Measurements from ENCODE around the gene CERS2.

Gene CERS2

GRCh38 chr1:150985179-150985825, 10.7 kb upstream of the CERS2 start:
- Histone ChIP-seq H3K36me3 (ENCODE audit: insufficient read depth, low read length) (no peaks in the 10 kb centered on the region), H3K9ac (ENCODE audit: low read depth, low read length) (no peak overlapping the region), H3K4me1 (ENCODE audit: insufficient read depth, low read length) (peaks cover 13% of the 10 kb centered on the region), H3K9me3 (ENCODE audit: control insufficient read depth, insufficient read depth, low read length) (no peaks in the 10 kb centered on the region)

- Histone ChIP-seq H3K9ac (ENCODE audit: low read depth, low read length) (no peak within 1 kb of the TSS), H3K4me1 (ENCODE audit: insufficient read depth, low read length) (peaks cover 24% of the 10 kb centered on the region), H3K36me3 (ENCODE audit: insufficient read depth, low read length) (no peaks in the 10 kb centered on the region), H3K9me3 (ENCODE audit: control insufficient read depth, insufficient read depth, low read length) (no peaks in the 10 kb centered on the region)
These were observed 7.4 kb upstream of the CERS2 start, which contains the start of gene ANXA9 for GRCh38 chr1:150981805-150982712. TSS of gene ANXA9 (plus strand) at chr1:150982292. CDS start at chr1:150983106, 814 bp downstream.

- no peaks in the 10 kb centered on the region for H3K9me3 ChIP-seq (ENCODE audit: control insufficient read depth, insufficient read depth, low read length)
- peaks cover 30% of the 10 kb centered on the region for H3K4me1 ChIP-seq (ENCODE audit: insufficient read depth, low read length)
- H3K36me3 ChIP-seq (ENCODE audit: insufficient read depth, low read length) = no peaks in the 10 kb centered on the region
- H3K9ac ChIP-seq (ENCODE audit: low read depth, low read length) = no peak overlapping the region
These were observed 6.7 kb upstream of the CERS2 start for GRCh38 chr1:150981177-150981804.

- Histone ChIP-seq H3K9ac (ENCODE audit: low read depth, low read length) (peak overlapping the region; percentile 9; the same call in 1 of the 2 replicates), H3K36me3 (ENCODE audit: insufficient read depth, low read length) (no peaks in the 10 kb centered on the region), H3K4me1 (ENCODE audit: insufficient read depth, low read length) (peaks cover 36% of the 10 kb centered on the region), H3K9me3 (ENCODE audit: control insufficient read depth, insufficient read depth, low read length) (no peaks in the 10 kb centered on the region)
These were observed 4.7 kb upstream of the CERS2 start for GRCh38 chr1:150979092-150980056.

- Histone ChIP-seq H3K4me1 (ENCODE audit: insufficient read depth, low read length) (peaks cover 44% of the 10 kb centered on the region), H3K9ac (ENCODE audit: low read depth, low read length) (peak overlapping the region; percentile 11; the same call in 1 of the 2 replicates), H3K36me3 (ENCODE audit: insufficient read depth, low read length) (no peaks in the 10 kb centered on the region), H3K9me3 (ENCODE audit: control insufficient read depth, insufficient read depth, low read length) (no peaks in the 10 kb centered on the region)
These were observed 2.5 kb upstream of the CERS2 start for GRCh38 chr1:150976879-150977694.

GRCh38 chr1:150976401-150976821, 1.8 kb upstream of the CERS2 start:
- H3K9ac ChIP-seq (ENCODE audit: low read depth, low read length) = no peak overlapping the region; the same call in 1 of the 2 replicates
- no peaks in the 10 kb centered on the region for H3K9me3 ChIP-seq (ENCODE audit: control insufficient read depth, insufficient read depth, low read length)
- H3K36me3 ChIP-seq (ENCODE audit: insufficient read depth, low read length) = no peaks in the 10 kb centered on the region
- H3K4me1 ChIP-seq (ENCODE audit: insufficient read depth, low read length) = peaks cover 44% of the 10 kb centered on the region

GRCh38 chr1:150973836-150974579, 627 bp downstream of the CERS2 start:
- peak overlapping the region; percentile 78 for H3K9ac ChIP-seq (ENCODE audit: low read depth, low read length)
- no peaks in the 10 kb centered on the region for H3K36me3 ChIP-seq (ENCODE audit: insufficient read depth, low read length)
- no peaks in the 10 kb centered on the region for H3K9me3 ChIP-seq (ENCODE audit: control insufficient read depth, insufficient read depth, low read length)
- peaks cover 47% of the 10 kb centered on the region for H3K4me1 ChIP-seq (ENCODE audit: insufficient read depth, low read length)

GRCh38 chr1:150973258-150973835, 1.3 kb downstream of the CERS2 start:
- Histone ChIP-seq H3K4me1 (ENCODE audit: insufficient read depth, low read length) (peaks cover 44% of the 10 kb centered on the region), H3K36me3 (ENCODE audit: insufficient read depth, low read length) (peaks cover 6% of the 10 kb centered on the region), H3K9ac (ENCODE audit: low read depth, low read length) (peak overlapping the region; percentile 78), H3K9me3 (ENCODE audit: control insufficient read depth, insufficient read depth, low read length) (no peaks in the 10 kb centered on the region)

GRCh38 chr1:150972417-150972940, 2.2 kb downstream of the CERS2 start:
- Histone ChIP-seq H3K36me3 (ENCODE audit: insufficient read depth, low read length) (peaks cover 13% of the 10 kb centered on the region), H3K4me1 (ENCODE audit: insufficient read depth, low read length) (peaks cover 41% of the 10 kb centered on the region), H3K9me3 (ENCODE audit: control insufficient read depth, insufficient read depth, low read length) (no peaks in the 10 kb centered on the region), H3K9ac (ENCODE audit: low read depth, low read length) (peak overlapping the region; percentile 78; the same call in 1 of the 2 replicates)

GRCh38 chr1:150971583-150972416, 2.8 kb downstream of the CERS2 start:
- H3K4me1 ChIP-seq (ENCODE audit: insufficient read depth, low read length) = peaks cover 36% of the 10 kb centered on the region
- H3K9me3 ChIP-seq (ENCODE audit: control insufficient read depth, insufficient read depth, low read length) = no peaks in the 10 kb centered on the region
- no peak overlapping the region for H3K9ac ChIP-seq (ENCODE audit: low read depth, low read length)
- peaks cover 18% of the 10 kb centered on the region for H3K36me3 ChIP-seq (ENCODE audit: insufficient read depth, low read length)

- Histone ChIP-seq H3K4me1 (ENCODE audit: insufficient read depth, low read length) (peaks cover 30% of the 10 kb centered on the region), H3K9ac (ENCODE audit: low read depth, low read length) (no peak overlapping the region), H3K9me3 (ENCODE audit: control insufficient read depth, insufficient read depth, low read length) (no peaks in the 10 kb centered on the region), H3K36me3 (ENCODE audit: insufficient read depth, low read length) (peaks cover 26% of the 10 kb centered on the region)
These were observed 3.6 kb downstream of the CERS2 start for GRCh38 chr1:150970808-150971582.
